ENCODE measurements around the gene LPAR3. TPM values are rescaled to one million over a fixed set of nuclear protein-coding genes. Genes with fewer than 3 reads are reported as not detected.

Gene LPAR3
- total RNA-seq, 4 donors from 2014 or later: 1.5 TPM; not detected in 3

DNA sequence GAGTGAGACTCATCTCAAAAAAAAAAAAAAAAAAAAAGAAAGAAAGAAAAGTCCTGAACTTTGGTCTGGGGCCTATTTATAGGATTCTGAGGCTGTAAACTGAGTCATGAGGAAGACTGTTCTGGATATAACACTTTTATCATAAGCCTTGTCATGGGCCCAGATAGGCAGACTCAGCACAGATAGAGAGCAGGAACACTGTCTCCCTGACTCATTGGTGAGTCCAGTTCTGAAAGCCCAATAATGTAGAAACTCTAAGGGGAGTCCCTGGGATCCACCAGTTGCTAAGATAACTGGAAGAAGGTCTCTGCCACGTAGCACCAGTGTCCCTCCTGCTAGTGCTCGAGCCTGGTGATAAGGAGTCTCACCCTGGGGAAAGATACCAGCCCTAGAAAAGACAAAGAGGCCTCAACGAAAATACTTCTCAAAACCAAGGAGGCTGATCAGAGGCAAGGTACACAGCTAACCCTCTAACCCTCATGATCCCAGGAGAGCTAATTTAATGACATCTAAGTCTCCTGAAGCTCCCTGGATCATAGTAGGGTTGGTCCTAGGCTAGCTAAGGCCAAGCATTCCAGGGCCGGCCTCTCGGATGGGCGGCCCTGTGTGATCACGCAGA is 43.5 kb downstream of the LPAR3 start:
- TF ChIP-seq EP300 (IDR thresholded peaks at IDR 0.05): no peak
- TF ChIP-seq, protein P1, sequence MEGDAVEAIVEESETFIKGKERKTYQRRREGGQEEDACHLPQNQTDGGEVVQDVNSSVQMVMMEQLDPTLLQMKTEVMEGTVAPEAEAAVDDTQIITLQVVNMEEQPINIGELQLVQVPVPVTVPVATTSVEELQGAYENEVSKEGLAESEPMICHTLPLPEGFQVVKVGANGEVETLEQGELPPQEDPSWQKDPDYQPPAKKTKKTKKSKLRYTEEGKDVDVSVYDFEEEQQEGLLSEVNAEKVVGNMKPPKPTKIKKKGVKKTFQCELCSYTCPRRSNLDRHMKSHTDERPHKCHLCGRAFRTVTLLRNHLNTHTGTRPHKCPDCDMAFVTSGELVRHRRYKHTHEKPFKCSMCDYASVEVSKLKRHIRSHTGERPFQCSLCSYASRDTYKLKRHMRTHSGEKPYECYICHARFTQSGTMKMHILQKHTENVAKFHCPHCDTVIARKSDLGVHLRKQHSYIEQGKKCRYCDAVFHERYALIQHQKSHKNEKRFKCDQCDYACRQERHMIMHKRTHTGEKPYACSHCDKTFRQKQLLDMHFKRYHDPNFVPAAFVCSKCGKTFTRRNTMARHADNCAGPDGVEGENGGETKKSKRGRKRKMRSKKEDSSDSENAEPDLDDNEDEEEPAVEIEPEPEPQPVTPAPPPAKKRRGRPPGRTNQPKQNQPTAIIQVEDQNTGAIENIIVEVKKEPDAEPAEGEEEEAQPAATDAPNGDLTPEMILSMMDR (IDR thresholded peaks at IDR 0.05): no peak
- TF ChIP-seq POLR2A (IDR thresholded peaks at IDR 0.05): no peak
- no peak overlapping the region for H3K4me3 ChIP-seq
- H3K4me1 ChIP-seq: peaks cover 0 to 7% (median 0%) of the 10 kb centered on the region in 4 donors
- 76 to 97% methylated on average over 7 of the region's 7 CpGs for WGBS, 2 donors
- no peak overlapping the region for H3K27ac ChIP-seq
- no peaks in the 10 kb centered on the region for H3K36me3 ChIP-seq
- no peaks in the 10 kb centered on the region for H3K27me3 ChIP-seq
- DNase-seq (ENCODE audit: low spot score in 2 of 2): no peak
- H3K9me3 ChIP-seq: no peaks in the 10 kb centered on the region

DNA sequence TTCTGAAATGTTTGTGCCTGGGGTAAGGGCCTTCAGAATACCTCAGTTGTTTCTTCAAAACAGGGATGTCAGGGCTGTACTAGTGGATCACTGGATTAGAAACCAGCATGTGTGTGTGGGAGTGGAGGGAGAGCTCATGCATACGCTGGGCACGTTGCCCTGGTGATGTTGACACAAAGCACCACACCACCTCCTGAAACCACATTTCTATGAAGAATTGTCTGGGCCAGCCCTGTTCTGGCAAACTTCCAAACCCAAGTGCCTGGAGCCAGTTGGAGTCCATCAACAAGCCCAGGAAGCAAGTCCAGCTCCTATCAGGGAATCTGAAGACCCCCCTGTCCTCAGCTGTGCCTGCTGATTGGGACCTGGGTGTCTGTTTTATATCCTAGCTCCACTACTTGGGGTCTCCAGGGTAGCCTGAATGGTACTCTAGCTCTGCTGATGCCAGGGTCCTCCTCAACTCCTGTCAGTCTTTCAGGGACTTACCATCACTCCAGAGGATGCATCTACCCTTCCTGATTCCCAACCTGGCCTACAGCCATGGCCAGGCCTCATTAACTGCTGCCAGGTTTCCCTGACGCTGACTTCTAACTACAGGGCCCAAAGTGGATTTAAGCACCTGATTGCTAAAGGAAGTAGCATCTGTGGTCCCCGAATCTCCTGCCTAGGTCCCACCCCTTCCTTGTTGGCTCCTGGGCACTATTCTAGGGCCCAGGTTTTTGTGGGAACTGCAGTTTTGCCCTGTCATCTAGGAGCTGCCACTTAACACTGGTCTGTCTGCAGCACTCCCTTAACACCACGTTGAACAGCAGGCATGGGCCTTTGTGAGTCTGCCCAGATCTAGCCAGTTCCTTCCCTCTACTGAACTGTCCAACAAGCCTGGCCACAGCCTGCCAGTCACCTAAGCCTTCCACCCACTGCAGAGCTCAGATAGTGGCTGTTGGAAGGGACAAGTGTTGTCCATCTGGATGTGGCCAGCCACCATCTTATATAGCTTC is 45.5 kb downstream of the LPAR3 start:
- Histone ChIP-seq H3K27ac (no peak overlapping the region), H3K4me3 (no peak overlapping the region), H3K27me3 (no peaks in the 10 kb centered on the region), H3K9me3 (no peaks in the 10 kb centered on the region), H3K36me3 (no peaks in the 10 kb centered on the region), H3K4me1 (peaks cover 0 to 7% (median 0%) of the 10 kb centered on the region in 4 donors)
- TF ChIP-seq, protein P1 (IDR thresholded peaks at IDR 0.05): no peak
- TF ChIP-seq EP300 (IDR thresholded peaks at IDR 0.05): no peak
- no peak for TF ChIP-seq POLR2A (IDR thresholded peaks at IDR 0.05)
- peak; percentile 46 to 51 for DNase-seq (ENCODE audit: low spot score in 2 of 2)
- WGBS, 2 donors: 34 to 48% methylated on average over 4 to 5 of the region's 5 CpGs

DNA sequence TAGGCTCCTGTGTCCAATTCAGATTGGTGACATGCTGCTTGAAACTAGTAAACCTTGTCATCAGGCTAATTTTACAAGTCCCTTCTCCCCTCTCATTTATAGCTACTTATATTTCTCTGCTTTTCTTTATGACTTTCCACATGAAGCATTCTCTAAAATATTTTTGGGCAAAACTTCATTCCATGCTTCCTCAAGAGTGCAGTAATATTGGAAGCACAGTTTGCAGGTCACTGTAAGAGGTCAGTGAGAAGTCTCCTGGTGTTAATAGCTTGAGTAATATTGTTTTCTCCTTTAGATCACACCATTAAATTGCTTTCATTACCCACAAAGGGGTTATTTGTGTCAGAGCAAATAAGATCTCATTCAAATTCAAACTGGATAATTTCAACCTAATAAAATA is 46.6 kb downstream of the LPAR3 start:
- Histone ChIP-seq H3K4me1 (peaks cover 0 to 7% (median 0%) of the 10 kb centered on the region in 4 donors), H3K27ac (no peak overlapping the region), H3K27me3 (no peaks in the 10 kb centered on the region), H3K4me3 (no peak overlapping the region), H3K36me3 (no peaks in the 10 kb centered on the region), H3K9me3 (no peaks in the 10 kb centered on the region)
- no peak for DNase-seq (ENCODE audit: low spot score in 2 of 2)
- TF ChIP-seq POLR2A (IDR thresholded peaks at IDR 0.05): no peak
- no peak for TF ChIP-seq EP300 (IDR thresholded peaks at IDR 0.05)
- TF ChIP-seq, protein P1 (IDR thresholded peaks at IDR 0.05): no peak

DNA sequence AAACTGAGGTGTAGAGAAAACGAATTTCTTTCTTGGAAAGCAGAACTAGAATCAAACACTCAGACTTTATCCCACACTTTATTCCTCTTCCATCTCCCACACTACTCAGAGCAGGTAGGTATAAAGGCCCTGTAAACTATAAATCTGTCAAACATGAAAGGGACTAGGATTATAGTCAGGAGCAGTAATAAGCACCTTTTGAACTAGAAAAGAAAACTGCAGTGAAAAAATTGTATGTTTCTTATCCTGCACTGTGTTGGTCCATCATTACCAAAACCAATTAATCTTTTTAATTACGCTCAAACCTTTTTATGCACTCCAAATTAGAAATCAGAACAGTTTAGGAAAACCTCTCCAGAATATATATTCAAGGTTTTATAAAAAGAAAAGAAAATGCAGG is 47.6 kb downstream of the LPAR3 start:
- 83 to 88% methylated on average over 2 of the region's 2 CpGs for WGBS, 2 donors
- Histone ChIP-seq H3K4me1 (peaks cover 0 to 7% (median 0%) of the 10 kb centered on the region in 4 donors), H3K27ac (no peak overlapping the region), H3K36me3 (no peaks in the 10 kb centered on the region), H3K27me3 (no peaks in the 10 kb centered on the region), H3K9me3 (no peaks in the 10 kb centered on the region), H3K4me3 (no peak overlapping the region)
- no peak for TF ChIP-seq EP300 (IDR thresholded peaks at IDR 0.05)
- TF ChIP-seq POLR2A (IDR thresholded peaks at IDR 0.05): no peak
- TF ChIP-seq, protein P1 (IDR thresholded peaks at IDR 0.05): no peak
- DNase-seq (ENCODE audit: low spot score in 2 of 2): no peak

DNA sequence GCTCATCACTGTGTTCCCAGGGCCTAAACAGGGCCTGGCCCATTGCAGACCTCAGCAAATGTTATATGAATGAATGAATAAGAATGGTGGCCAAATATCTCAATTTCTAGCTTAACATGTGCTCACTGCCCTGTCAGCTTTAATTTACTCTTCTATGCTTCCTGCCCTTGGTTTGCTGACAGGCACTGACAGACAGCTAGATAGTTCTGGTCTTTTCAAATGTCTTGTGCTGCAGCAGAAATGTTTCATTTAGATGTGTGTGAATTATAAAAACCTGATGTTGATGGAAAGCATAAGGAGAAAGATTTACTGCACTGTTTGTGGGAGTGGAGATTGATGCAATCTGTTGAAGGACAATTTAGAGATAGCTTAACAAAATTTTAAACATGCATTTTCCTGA is 48.9 kb downstream of the LPAR3 start:
- H3K27ac ChIP-seq: no peak overlapping the region
- H3K36me3 ChIP-seq: no peaks in the 10 kb centered on the region
- no peak for TF ChIP-seq EP300 (IDR thresholded peaks at IDR 0.05)
- TF ChIP-seq, protein P1 (IDR thresholded peaks at IDR 0.05): no peak
- no peak for TF ChIP-seq POLR2A (IDR thresholded peaks at IDR 0.05)
- no peak overlapping the region for H3K4me3 ChIP-seq
- H3K9me3 ChIP-seq: no peaks in the 10 kb centered on the region
- peaks cover 0 to 7% (median 0%) of the 10 kb centered on the region in 4 donors for H3K4me1 ChIP-seq
- DNase-seq (ENCODE audit: low spot score in 2 of 2): no peak
- H3K27me3 ChIP-seq: no peaks in the 10 kb centered on the region

All from tibial nerve (tissue), 4 donors.